ENCODE measurements around the gene RCOR3.
"Not testable (repeated sequence)": the region's sequence is repeated elsewhere in the genome, so short reads cannot be mapped to it uniquely, and the experiment has no call there.

RCOR3 gene

GRCh38 chr1:211343607-211344006 is 84.4 kb downstream of the RCOR3 start:
- no peak for DNase-seq

- DNase-seq = no peak
These were observed 85.0 kb downstream of the RCOR3 start for GRCh38 chr1:211344152-211344618.

GRCh38 chr1:211345719-211346118 is 86.6 kb downstream of the RCOR3 start:
- no peak for DNase-seq

- no peak for DNase-seq
These were observed 88.1 kb downstream of the RCOR3 start for GRCh38 chr1:211347077-211347844.

GRCh38 chr1:211348547-211348946 is 89.4 kb downstream of the RCOR3 start:
- DNase-seq = no peak

- no peak for DNase-seq
These were observed 90.6 kb downstream of the RCOR3 start for GRCh38 chr1:211349741-211350140.

- not testable (repeated sequence) for DNase-seq
These were observed 92.9 kb downstream of the RCOR3 start for GRCh38 chr1:211352055-211352454.

GRCh38 chr1:211352465-211352864 is 93.3 kb downstream of the RCOR3 start:
- DNase-seq = no peak

- peak; percentile 52 for DNase-seq
These were observed 93.9 kb downstream of the RCOR3 start for GRCh38 chr1:211352985-211353515.

GRCh38 chr1:211353562-211354212 is 94.5 kb downstream of the RCOR3 start:
- DNase-seq = no peak

- DNase-seq = no peak
These were observed 96.7 kb downstream of the RCOR3 start for GRCh38 chr1:211355873-211356272.

GRCh38 chr1:211356723-211357407 is 97.7 kb downstream of the RCOR3 start:
- no peak for DNase-seq

- DNase-seq = no peak
These were observed 99.5 kb downstream of the RCOR3 start for GRCh38 chr1:211358685-211359084.

GRCh38 chr1:211359876-211360275 is 100.7 kb downstream of the RCOR3 start:
- no peak for DNase-seq

- no peak for DNase-seq
These were observed 102.0 kb downstream of the RCOR3 start for GRCh38 chr1:211361202-211361601.
